Activated CD8-positive, alpha-beta T cell treated with anti-CD3 and anti-CD28 coated beads for 36 hours (primary cell): ENCODE data around the gene MB21D2. TPM values are rescaled to one million over a fixed set of nuclear protein-coding genes. Genes with fewer than 3 reads are reported as not detected.

Experiments used
- ATAC-seq: fragments of 200-7000 bp; cut with Tn5 transposase; one replicate; pipeline ENCODE4 v1.10.0; 2021; ENCODE audit warnings: mild to moderate bottlenecking, moderate library complexity
- CTCF ChIA-PET: fragments of 350-600 bp; sonication (Branson Sonifier 250); formaldehyde crosslinking; loops from one replicate; lab custom pipeline; 2021; ENCODE audit warnings: antibody characterized with exemption; lab: Charles Lee
- POLR2A ChIA-PET: fragments of 350-600 bp; sonication (Branson Sonifier 250); formaldehyde crosslinking; loops from one replicate; lab custom pipeline; 2021; ENCODE audit warnings: antibody characterized with exemption; lab: Charles Lee
- DNase-seq: peaks from one replicate; pipeline ENCODE4 v3.0.0-alpha.2; 2020
- H3K27ac Mint-ChIP-seq: one replicate; pipeline ENCODE4 v1.8.0; 2021; ENCODE audit warnings: mild to moderate bottlenecking, mixed read lengths
- H3K27me3 Mint-ChIP-seq: one replicate; pipeline ENCODE4 v1.8.0; 2021; ENCODE audit warnings: mixed read lengths
- H3K36me3 Mint-ChIP-seq: one replicate; pipeline ENCODE4 v1.8.0; 2021; ENCODE audit warnings: low read depth, mixed read lengths
- H3K4me1 Mint-ChIP-seq: one replicate; pipeline ENCODE4 v1.8.0; 2021; ENCODE audit warnings: low read depth, mixed read lengths
- H3K4me3 Mint-ChIP-seq: one replicate; pipeline ENCODE4 v1.8.0; 2021; ENCODE audit warnings: mild to moderate bottlenecking, moderate library complexity, mixed read lengths
- H3K9me3 Mint-ChIP-seq: one replicate; pipeline ENCODE4 v1.8.0; 2021; ENCODE audit warnings: mixed read lengths
- CTCF ChIP-seq: fragments of 200-600 bp; IDR thresholded peaks from one replicate; pipeline ENCODE4 v1.8.0; 2022; ENCODE audit warnings: antibody characterized with exemption, mild to moderate bottlenecking
- intact Hi-C: fragments of 100-400 bp; cut with micrococcal nuclease; formaldehyde crosslinking; loops from one replicate; pipeline ENCODE4 v1.10.0; 2022
- total RNA-seq, 2 experiments: library from RNA; stranded (reverse); gene quantifications; one replicate each; pipeline ENCODE4 v1.2.3, GENCODE V29; 2021

MB21D2 gene
- total RNA-seq, 2 experiments from 2014 or later = 3.1 to 3.2 TPM

- Mint-ChIP-seq H3K27ac (no peak overlapping the region), H3K4me3 (no peak overlapping the region), H3K4me1 (peaks cover 7% of the 10 kb centered on the region), H3K36me3 (no peaks in the 10 kb centered on the region), H3K27me3 (no peaks in the 10 kb centered on the region), H3K9me3 (no peaks in the 10 kb centered on the region)
- DNase-seq (no peak), ATAC-seq (no peak)
- no peak for TF ChIP-seq CTCF
- ChIA-PET CTCF (interaction anchor here (1.8 kb wide), 1 partner anchor 10 kb away, joined by 7 read pairs; no protein-coding TSS in a partner anchor), POLR2A (no interaction called here)
- intact Hi-C loops = no loop called here
Measured at GRCh38 chr3:192827208-192827607, 90.4 kb downstream of the MB21D2 start.

- no peaks in the 10 kb centered on the region for H3K36me3 Mint-ChIP-seq
- peaks cover 4% of the 10 kb centered on the region for H3K4me1 Mint-ChIP-seq
- H3K27ac Mint-ChIP-seq = no peak overlapping the region
- TF ChIP-seq CTCF = no peak
- CTCF ChIA-PET = interaction anchor here (1.8 to 2.1 kb wide), 2 partner anchors 9 to 11 kb away, joined by 4 to 7 read pairs; no protein-coding TSS in a partner anchor
- intact Hi-C loops = no loop called here
- no peak for DNase-seq
- H3K4me3 Mint-ChIP-seq = no peak overlapping the region
- POLR2A ChIA-PET = no interaction called here
- no peaks in the 10 kb centered on the region for H3K27me3 Mint-ChIP-seq
- ATAC-seq = no peak
- no peaks in the 10 kb centered on the region for H3K9me3 Mint-ChIP-seq
Measured at GRCh38 chr3:192826214-192827006, 91.2 kb downstream of the MB21D2 start.

GRCh38 chr3:192825657-192826200 is 91.9 kb downstream of the MB21D2 start:
- intact Hi-C loops = no loop called here
- Mint-ChIP-seq H3K4me1 (no peaks in the 10 kb centered on the region), H3K9me3 (no peaks in the 10 kb centered on the region), H3K27ac (no peak overlapping the region), H3K36me3 (no peaks in the 10 kb centered on the region), H3K4me3 (no peak overlapping the region), H3K27me3 (no peaks in the 10 kb centered on the region)
- TF ChIP-seq CTCF = no peak
- ATAC-seq (no peak), DNase-seq (no peak)
- ChIA-PET CTCF (interaction anchor here (2.1 kb wide), 1 partner anchor 10 kb away, joined by 4 read pairs; no protein-coding TSS in a partner anchor), POLR2A (no interaction called here)

GRCh38 chr3:192825216-192825615 is 92.4 kb downstream of the MB21D2 start:
- H3K27ac Mint-ChIP-seq = no peak overlapping the region
- no peak overlapping the region for H3K4me3 Mint-ChIP-seq
- no peak for TF ChIP-seq CTCF
- no peaks in the 10 kb centered on the region for H3K4me1 Mint-ChIP-seq
- DNase-seq (no peak), ATAC-seq (no peak)
- intact Hi-C loops = no loop called here
- no peaks in the 10 kb centered on the region for H3K9me3 Mint-ChIP-seq
- no peaks in the 10 kb centered on the region for H3K27me3 Mint-ChIP-seq
- POLR2A ChIA-PET = no interaction called here
- H3K36me3 Mint-ChIP-seq = no peaks in the 10 kb centered on the region
- CTCF ChIA-PET = interaction anchor here (2.1 kb wide), 1 partner anchor 10 kb away, joined by 4 read pairs; no protein-coding TSS in a partner anchor

- Mint-ChIP-seq H3K4me1 (peaks cover 1% of the 10 kb centered on the region), H3K27ac (no peak overlapping the region), H3K9me3 (no peaks in the 10 kb centered on the region), H3K36me3 (no peaks in the 10 kb centered on the region), H3K4me3 (no peak overlapping the region), H3K27me3 (no peaks in the 10 kb centered on the region)
- no peak for TF ChIP-seq CTCF
- no peak for ATAC-seq
- ChIA-PET POLR2A (no interaction called here), CTCF (interaction anchor here (2.1 kb wide), 1 partner anchor 9 kb away, joined by 4 read pairs; no protein-coding TSS in a partner anchor)
- intact Hi-C loops = no loop called here
- DNase-seq = no peak
Measured at GRCh38 chr3:192824313-192824712, 93.3 kb downstream of the MB21D2 start.
